ENCODE data around the gene IL31. TPM values are rescaled to one million over a fixed set of nuclear protein-coding genes. Genes with fewer than 3 reads are reported as not detected.

IL31 gene
- total and polyA plus RNA-seq, 2 donors (not counting 3 experiments of a cell fraction or from before 2014, with no cell fraction given), result not detected

GRCh38 chr12:122195405-122195804 is 21.4 kb upstream of the IL31 start:
- dilution Hi-C loops (cut with MboI; ENCODE audit: extremely low pct_ligation_motif_present, low sequenced_read_pairs), result no loop called here
- H3K36me3 ChIP-seq (ENCODE audit: control insufficient read depth in 2 of 2, extremely low read depth in 1 of 2, insufficient read depth in 2 of 2, low read length in 2 of 2), result no peaks in the 10 kb centered on the region
- DNase-seq (ENCODE audit: low read depth, low spot score) (no peak), FAIRE-seq (no peak)
- H3K79me2 ChIP-seq (ENCODE audit: control insufficient read depth, insufficient read depth, low read length), result no peaks in the 10 kb centered on the region
- ChIA-PET POLR2A (no interaction called here), CTCF (interaction anchor here (1.2 to 1.6 kb wide), 3 partner anchors 41 to 141 kb away, joined by 3 to 7 read pairs (median 3); no protein-coding TSS in a partner anchor)
- H3K4me2 ChIP-seq (ENCODE audit: insufficient read depth, low read length), result no peak overlapping the region
- no peaks in the 10 kb centered on the region for H3K9me1 ChIP-seq (replicated peaks; ENCODE audit: control insufficient read depth, extremely low read depth, insufficient read depth, low read length)
- no peaks in the 10 kb centered on the region for H4K20me1 ChIP-seq (replicated peaks; ENCODE audit: control insufficient read depth, extremely low read depth, insufficient read depth, low read length)
- intact Hi-C loops (cut with micrococcal nuclease), result no loop called here
- H3K9me3 ChIP-seq (replicated peaks; ENCODE audit: control insufficient read depth, insufficient read depth, low read length), result no peaks in the 10 kb centered on the region
- H2AFZ ChIP-seq (ENCODE audit: low read depth, low read length), result no peak overlapping the region
- no peak overlapping the region for H3K27ac ChIP-seq (ENCODE audit: insufficient read depth, low read depth, low read length)
- H3K9ac ChIP-seq (replicated peaks; ENCODE audit: extremely low read depth, insufficient read depth, low read length), result no peak overlapping the region
- H3K4me3 ChIP-seq (replicated peaks in 1 of 3; ENCODE audit: insufficient read depth in 1 of 3, low read depth in 1 of 3, low read length in 3 of 3), result no peak overlapping the region
- no peaks in the 10 kb centered on the region for H3K4me1 ChIP-seq (ENCODE audit: control insufficient read depth, extremely low read depth, insufficient read depth, low read length)
- BruUV-seq (replicated peaks), result no TSS peak
- H3K27me3 ChIP-seq (ENCODE audit: control insufficient read depth in 2 of 2, insufficient read depth in 2 of 2, low read length in 2 of 2), result no peaks in the 10 kb centered on the region
- TF ChIP-seq FOS (IDR thresholded peaks at IDR 0.05; ENCODE audit: borderline replicate concordance, insufficient read depth, low read length) (peak; percentile 14), EZH2 (IDR thresholded peaks at IDR 0.05; ENCODE audit: borderline replicate concordance, low read depth, low read length, severe bottlenecking) (no peak)

GRCh38 chr12:122194804-122195203 is 20.8 kb upstream of the IL31 start:
- ChIA-PET CTCF (interaction anchor here (0.7 to 1.6 kb wide), 3 partner anchors 40 to 73 kb away, joined by 3 read pairs; no protein-coding TSS in a partner anchor), POLR2A (no interaction called here)
- intact Hi-C loops (cut with micrococcal nuclease), result no loop called here
- no peaks in the 10 kb centered on the region for H3K36me3 ChIP-seq (ENCODE audit: control insufficient read depth in 2 of 2, extremely low read depth in 1 of 2, insufficient read depth in 2 of 2, low read length in 2 of 2)
- no peaks in the 10 kb centered on the region for H4K20me1 ChIP-seq (replicated peaks; ENCODE audit: control insufficient read depth, extremely low read depth, insufficient read depth, low read length)
- H3K27ac ChIP-seq (ENCODE audit: insufficient read depth, low read depth, low read length), result no peak overlapping the region
- H3K4me3 ChIP-seq (replicated peaks in 1 of 3; ENCODE audit: insufficient read depth in 1 of 3, low read depth in 1 of 3, low read length in 3 of 3), result no peak overlapping the region
- no peaks in the 10 kb centered on the region for H3K9me3 ChIP-seq (replicated peaks; ENCODE audit: control insufficient read depth, insufficient read depth, low read length)
- no peaks in the 10 kb centered on the region for H3K79me2 ChIP-seq (ENCODE audit: control insufficient read depth, insufficient read depth, low read length)
- dilution Hi-C loops (cut with MboI; ENCODE audit: extremely low pct_ligation_motif_present, low sequenced_read_pairs), result no loop called here
- no peaks in the 10 kb centered on the region for H3K27me3 ChIP-seq (ENCODE audit: control insufficient read depth in 2 of 2, insufficient read depth in 2 of 2, low read length in 2 of 2)
- DNase-seq (ENCODE audit: low read depth, low spot score) (no peak), FAIRE-seq (no peak)
- H3K4me1 ChIP-seq (ENCODE audit: control insufficient read depth, extremely low read depth, insufficient read depth, low read length), result no peaks in the 10 kb centered on the region
- TF ChIP-seq JUN (IDR thresholded peaks at IDR 0.05; ENCODE audit: borderline replicate concordance, insufficient read depth, insufficient read length, low read depth) (no peak), POLR2A (IDR thresholded peaks at IDR 0.05; ENCODE audit: low read depth, low read length) (no peak), EZH2 (IDR thresholded peaks at IDR 0.05; ENCODE audit: borderline replicate concordance, low read depth, low read length, severe bottlenecking) (no peak), MYC (IDR thresholded peaks at IDR 0.05; ENCODE audit: low read depth, low read length) (no peak), FOS (IDR thresholded peaks at IDR 0.05; ENCODE audit: borderline replicate concordance, insufficient read depth, low read length) (no peak), MAX (IDR thresholded peaks at IDR 0.05; ENCODE audit: insufficient read depth, insufficient read length) (no peak), POLR2AphosphoS5 (IDR thresholded peaks at IDR 0.05; ENCODE audit: insufficient read depth, low read depth, low read length) (no peak), GATA2 (IDR thresholded peaks at IDR 0.05; ENCODE audit: insufficient read depth, insufficient read length, low read depth, low read length) (no peak), CTCF (IDR thresholded peaks at IDR 0.05; ENCODE audit: extremely low read depth in 1 of 2, insufficient read depth in 1 of 2, low read depth in 1 of 2, low read length in 2 of 2) (no peak)
- H3K9me1 ChIP-seq (replicated peaks; ENCODE audit: control insufficient read depth, extremely low read depth, insufficient read depth, low read length), result no peaks in the 10 kb centered on the region
- no peak overlapping the region for H3K4me2 ChIP-seq (ENCODE audit: insufficient read depth, low read length)
- H3K9ac ChIP-seq (replicated peaks; ENCODE audit: extremely low read depth, insufficient read depth, low read length), result no peak overlapping the region
- no TSS peak for BruUV-seq (replicated peaks)
- no peak overlapping the region for H2AFZ ChIP-seq (ENCODE audit: low read depth, low read length)

All from endothelial cell of umbilical vein (primary cell).